Endodermal cell (in vitro differentiated cells): ENCODE measurements around the gene ACOT12. TPM values are rescaled to one million over a fixed set of nuclear protein-coding genes. Genes with fewer than 3 reads are reported as not detected.

Experiments
- DNase-seq: peaks from one replicate; pipeline ENCODE4 v3.0.0-alpha.2; 2017
- H3K27ac ChIP-seq: 2 replicates; pipeline ENCODE4 v1.5.1; 2013; ENCODE audit warnings: mild to moderate bottlenecking, low read depth, low read length, moderate library complexity
- H3K27me3 ChIP-seq: 2 replicates; pipeline ENCODE4 v1.6.1; 2013; ENCODE audit warnings: mild to moderate bottlenecking, low read length, moderate library complexity; ENCODE audit not compliant: insufficient read depth, control insufficient read depth, poor library complexity, severe bottlenecking
- H3K36me3 ChIP-seq: 2 replicates; pipeline ENCODE4 v1.7.0; 2013; ENCODE audit warnings: mild to moderate bottlenecking, low read length, moderate library complexity; ENCODE audit not compliant: control insufficient read depth, insufficient read depth
- H3K4me1 ChIP-seq: one replicate; pipeline ENCODE4 v1.7.0; 2013; ENCODE audit warnings: low read length; ENCODE audit not compliant: control insufficient read depth, insufficient read depth
- H3K4me3 ChIP-seq: 2 replicates; pipeline ENCODE4 v1.5.1; 2013; ENCODE audit warnings: mild to moderate bottlenecking, low read length, moderate library complexity
- H3K9ac ChIP-seq: 2 replicates; pipeline ENCODE4 v1.6.1; 2013; ENCODE audit warnings: mild to moderate bottlenecking, low read length, moderate library complexity; ENCODE audit not compliant: poor library complexity, severe bottlenecking; ENCODE audit errors: extremely low read depth
- H3K9me3 ChIP-seq: 2 replicates; pipeline ENCODE4 v1.6.1; 2013; ENCODE audit warnings: mild to moderate bottlenecking, low read length, moderate library complexity; ENCODE audit not compliant: control insufficient read depth
- H3K27ac Mint-ChIP-seq: 2 replicates; pipeline ENCODE4 v1.8.0; 2020; ENCODE audit warnings: mixed read lengths
- H3K27me3 Mint-ChIP-seq: 2 replicates; pipeline ENCODE4 v1.8.0; 2021; ENCODE audit warnings: mild to moderate bottlenecking, mixed read lengths; ENCODE audit not compliant: insufficient read depth
- H3K36me3 Mint-ChIP-seq: 2 replicates; pipeline ENCODE4 v1.8.0; 2020; ENCODE audit warnings: low read depth, mixed read lengths
- H3K4me1 Mint-ChIP-seq: 2 replicates; pipeline ENCODE4 v1.8.0; 2020; ENCODE audit warnings: mixed read lengths
- H3K4me3 Mint-ChIP-seq: 2 replicates; pipeline ENCODE4 v1.8.0; 2020; ENCODE audit warnings: mild to moderate bottlenecking, moderate library complexity, mixed read lengths
- H3K9me3 Mint-ChIP-seq: 2 replicates; pipeline ENCODE4 v1.8.0; 2020; ENCODE audit warnings: mild to moderate bottlenecking, mixed read lengths
- WGBS, 2 experiments: methylation state at CpG; one replicate each; pipeline versions ENCODE4 v1.1.5 to v1.1.7; 2013; ENCODE audit warnings: missing lambda C conversion rate in 2 of 2, mixed read lengths in 1 of 2; ENCODE audit not compliant: insufficient coverage in 1 of 2, insufficient read length in 1 of 2; 5-methylcytosine and 5-hydroxymethylcytosine counted together
- total RNA-seq, 2 donors: library from RNA; stranded (reverse); fragmentation: NEBNext Ultra II Directional in 1 of 2; extraction: Animal tissue kit (Norgen Biotek cat#: 25700) in 1 of 2; gene quantifications; 2 replicates in 1 of 2; 3 replicates in 1 of 2; pipeline ENCODE4 v1.2.1, GENCODE V29; 2021
- TF ChIP-seq, protein P1 (sequence below): fragments of 200-600 bp; sonication (generic); conservative IDR thresholded peaks from 2 replicates; pipeline ENCODE4 v1.5.0; 2021; ENCODE audit warnings: antibody characterized with exemption, mild to moderate bottlenecking

ACOT12 gene
- total RNA-seq, 2 donors from 2014 or later: 0.42 TPM; not detected in 1

- no peaks in the 10 kb centered on the region for H3K27me3 ChIP-seq
- Mint-ChIP-seq H3K4me1 (peaks cover 12% of the 10 kb centered on the region), H3K27me3 (no peaks in the 10 kb centered on the region), H3K9me3 (no peaks in the 10 kb centered on the region), H3K36me3 (peaks cover 3% of the 10 kb centered on the region), H3K27ac (no peak overlapping the region), H3K4me3 (peak overlapping the region; percentile 78)
- no peak for DNase-seq
- TF ChIP-seq, protein P1, sequence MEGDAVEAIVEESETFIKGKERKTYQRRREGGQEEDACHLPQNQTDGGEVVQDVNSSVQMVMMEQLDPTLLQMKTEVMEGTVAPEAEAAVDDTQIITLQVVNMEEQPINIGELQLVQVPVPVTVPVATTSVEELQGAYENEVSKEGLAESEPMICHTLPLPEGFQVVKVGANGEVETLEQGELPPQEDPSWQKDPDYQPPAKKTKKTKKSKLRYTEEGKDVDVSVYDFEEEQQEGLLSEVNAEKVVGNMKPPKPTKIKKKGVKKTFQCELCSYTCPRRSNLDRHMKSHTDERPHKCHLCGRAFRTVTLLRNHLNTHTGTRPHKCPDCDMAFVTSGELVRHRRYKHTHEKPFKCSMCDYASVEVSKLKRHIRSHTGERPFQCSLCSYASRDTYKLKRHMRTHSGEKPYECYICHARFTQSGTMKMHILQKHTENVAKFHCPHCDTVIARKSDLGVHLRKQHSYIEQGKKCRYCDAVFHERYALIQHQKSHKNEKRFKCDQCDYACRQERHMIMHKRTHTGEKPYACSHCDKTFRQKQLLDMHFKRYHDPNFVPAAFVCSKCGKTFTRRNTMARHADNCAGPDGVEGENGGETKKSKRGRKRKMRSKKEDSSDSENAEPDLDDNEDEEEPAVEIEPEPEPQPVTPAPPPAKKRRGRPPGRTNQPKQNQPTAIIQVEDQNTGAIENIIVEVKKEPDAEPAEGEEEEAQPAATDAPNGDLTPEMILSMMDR: no peak
- H3K4me3 ChIP-seq: peak overlapping the region; percentile 97
- peak overlapping the region; percentile 88 for H3K9ac ChIP-seq
- H3K4me1 ChIP-seq: peaks cover 4% of the 10 kb centered on the region
- peaks cover 9% of the 10 kb centered on the region for H3K36me3 ChIP-seq
- 92 to 93% methylated on average over 2 to 4 of the region's 5 CpGs for WGBS, 2 experiments
- no peaks in the 10 kb centered on the region for H3K9me3 ChIP-seq
- H3K27ac ChIP-seq: no peak overlapping the region
Observed at GRCh38 chr5:81302596-81302995, 91.3 kb downstream of the ACOT12 start.

DNA sequence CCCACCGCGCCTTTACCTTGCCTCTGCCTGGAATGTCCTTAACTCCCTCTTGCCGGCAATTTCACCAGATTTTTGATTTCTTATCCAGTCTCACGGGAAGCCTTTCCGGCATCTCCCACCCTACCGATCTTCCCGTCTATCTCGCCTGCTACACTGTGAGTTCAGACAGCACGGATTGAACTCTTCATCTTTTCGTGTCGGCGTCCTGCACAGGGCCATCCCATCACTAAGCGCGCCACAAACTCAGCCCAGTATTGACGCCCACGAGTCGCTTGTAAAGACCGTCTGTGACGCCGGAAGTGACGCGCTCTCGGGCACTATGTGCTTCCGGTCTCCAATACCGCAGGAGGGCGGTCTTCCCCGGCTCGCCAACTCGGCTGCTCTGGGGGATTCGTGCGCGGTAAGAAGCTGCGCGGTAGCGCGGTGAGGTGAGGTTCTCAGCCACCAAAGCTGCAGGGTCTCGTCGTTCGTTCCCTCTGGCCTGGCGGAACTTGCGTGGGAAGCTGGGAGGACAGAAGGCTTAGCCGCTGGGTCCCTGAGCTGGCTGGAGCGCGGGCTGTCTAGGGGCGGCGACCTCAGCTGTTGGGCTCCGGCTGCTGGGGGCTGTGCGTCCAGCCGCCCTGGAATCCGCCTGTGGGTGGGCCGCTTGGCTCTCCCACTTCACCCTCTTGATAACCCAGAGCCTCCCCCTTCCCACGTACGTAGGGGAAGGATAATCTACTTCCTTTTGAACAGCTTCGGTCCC, 92.5 kb downstream of the ACOT12 start, which contains the start of gene ZCCHC9:
Gene ZCCHC9 (plus strand): TSS at position 317 of the 745 bp plus-strand sequence. CDS start 3,171 bp downstream, outside the sequence.
- H3K27ac ChIP-seq: peak within 1 kb of the TSS; percentile 61
- Mint-ChIP-seq H3K27me3 (no peaks in the 10 kb centered on the region), H3K4me1 (peaks cover 12% of the 10 kb centered on the region), H3K27ac (peak within 1 kb of the TSS; percentile 97), H3K9me3 (no peaks in the 10 kb centered on the region), H3K4me3 (peak within 1 kb of the TSS; percentile 78), H3K36me3 (peaks cover 3% of the 10 kb centered on the region)
- peak; percentile 96 for DNase-seq
- TF ChIP-seq, protein P1: peak; percentile 50
- peaks cover 9% of the 10 kb centered on the region for H3K36me3 ChIP-seq
- H3K9me3 ChIP-seq: no peaks in the 10 kb centered on the region
- H3K4me1 ChIP-seq: peaks cover 4% of the 10 kb centered on the region
- 0% methylated on average over 39 to 54 of the region's 54 CpGs for WGBS, 2 experiments
- peak within 1 kb of the TSS; percentile 97 for H3K4me3 ChIP-seq
- no peaks in the 10 kb centered on the region for H3K27me3 ChIP-seq
- peak within 1 kb of the TSS; percentile 88 for H3K9ac ChIP-seq

GRCh38 chr5:81300921-81301270, 93.0 kb downstream of the ACOT12 start:
- Histone ChIP-seq H3K4me3 (peak overlapping the region; percentile 97), H3K27me3 (no peaks in the 10 kb centered on the region), H3K4me1 (peaks cover 4% of the 10 kb centered on the region), H3K9me3 (no peaks in the 10 kb centered on the region), H3K9ac (peak overlapping the region; percentile 88), H3K36me3 (peaks cover 9% of the 10 kb centered on the region), H3K27ac (peak overlapping the region; percentile 61)
- TF ChIP-seq, protein P1: no peak
- Mint-ChIP-seq H3K4me3 (peak overlapping the region; percentile 78), H3K27ac (peak overlapping the region; percentile 97), H3K4me1 (peaks cover 12% of the 10 kb centered on the region), H3K36me3 (peaks cover 3% of the 10 kb centered on the region), H3K27me3 (no peaks in the 10 kb centered on the region), H3K9me3 (no peaks in the 10 kb centered on the region)
- 0 to 4% methylated on average over 2 of the region's 2 CpGs for WGBS, 2 experiments
- DNase-seq: no peak
